AG10803 (cell line): ENCODE measurements around the gene PSEN2.

Experiments used
- DNase-seq: peaks from one replicate; pipeline ENCODE4 v3.0.0; 2010; ENCODE audit warnings: low read depth
- H3K4me3 ChIP-seq: 2 replicates; pipeline ENCODE4 v1.5.1; 2011; ENCODE audit warnings: mild to moderate bottlenecking, low read length, control low read depth
- TF ChIP-seq, protein P1 (sequence below): conservative IDR thresholded peaks from 2 replicates; pipeline ENCODE4 v1.5.1; 2011; ENCODE audit warnings: mild to moderate bottlenecking, low read length, control low read depth, inconsistent platforms

PSEN2 gene

DNA sequence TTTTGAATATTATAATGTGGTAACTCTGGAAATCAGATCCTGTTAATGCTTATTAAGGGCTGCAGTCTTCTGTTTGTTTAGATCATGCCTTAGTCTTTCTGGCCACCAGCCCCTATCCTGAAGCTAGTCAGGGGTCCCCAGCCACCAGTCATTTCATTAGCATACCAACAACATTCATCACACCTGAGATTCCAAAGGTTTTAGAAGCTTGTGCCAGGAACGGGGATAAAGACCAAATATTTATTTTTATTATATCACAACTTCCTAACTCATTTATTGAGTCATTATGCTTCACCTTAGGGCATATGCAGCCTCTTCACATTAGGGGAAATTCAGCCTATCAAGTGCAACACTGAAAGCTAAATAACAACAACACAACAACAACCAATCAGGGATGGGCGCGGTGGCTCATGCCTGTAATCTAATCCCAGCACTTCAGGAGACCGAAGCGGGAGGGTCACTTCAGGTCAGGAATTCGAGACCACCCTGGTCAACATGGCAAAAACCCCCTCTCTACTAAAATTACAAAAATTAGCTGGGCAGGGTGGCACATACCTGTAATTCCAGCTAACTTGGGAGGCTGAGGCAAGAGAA is 2.9 kb upstream of the PSEN2 start:
- TF ChIP-seq, protein P1, sequence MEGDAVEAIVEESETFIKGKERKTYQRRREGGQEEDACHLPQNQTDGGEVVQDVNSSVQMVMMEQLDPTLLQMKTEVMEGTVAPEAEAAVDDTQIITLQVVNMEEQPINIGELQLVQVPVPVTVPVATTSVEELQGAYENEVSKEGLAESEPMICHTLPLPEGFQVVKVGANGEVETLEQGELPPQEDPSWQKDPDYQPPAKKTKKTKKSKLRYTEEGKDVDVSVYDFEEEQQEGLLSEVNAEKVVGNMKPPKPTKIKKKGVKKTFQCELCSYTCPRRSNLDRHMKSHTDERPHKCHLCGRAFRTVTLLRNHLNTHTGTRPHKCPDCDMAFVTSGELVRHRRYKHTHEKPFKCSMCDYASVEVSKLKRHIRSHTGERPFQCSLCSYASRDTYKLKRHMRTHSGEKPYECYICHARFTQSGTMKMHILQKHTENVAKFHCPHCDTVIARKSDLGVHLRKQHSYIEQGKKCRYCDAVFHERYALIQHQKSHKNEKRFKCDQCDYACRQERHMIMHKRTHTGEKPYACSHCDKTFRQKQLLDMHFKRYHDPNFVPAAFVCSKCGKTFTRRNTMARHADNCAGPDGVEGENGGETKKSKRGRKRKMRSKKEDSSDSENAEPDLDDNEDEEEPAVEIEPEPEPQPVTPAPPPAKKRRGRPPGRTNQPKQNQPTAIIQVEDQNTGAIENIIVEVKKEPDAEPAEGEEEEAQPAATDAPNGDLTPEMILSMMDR = no peak
- no peak for DNase-seq
- H3K4me3 ChIP-seq = no peak overlapping the region

DNA sequence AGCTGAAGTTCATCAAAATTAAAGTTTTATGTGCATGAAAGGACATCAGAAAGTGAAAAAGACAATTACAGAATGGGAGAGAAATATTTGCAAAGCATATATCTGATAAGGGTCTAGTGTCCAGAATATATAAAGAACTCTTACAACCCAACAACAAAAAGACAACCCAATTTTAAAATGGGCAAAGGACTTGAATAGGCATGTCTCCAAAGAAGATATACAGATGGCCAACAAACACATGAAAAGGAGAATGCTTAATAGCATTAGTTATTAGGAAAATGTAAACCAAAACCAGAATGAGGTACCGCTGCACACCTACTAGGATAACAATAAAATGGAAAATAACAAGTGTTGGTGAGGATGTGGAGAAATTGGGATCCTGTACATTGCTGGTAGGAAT is 1.7 kb upstream of the PSEN2 start:
- no peak overlapping the region for H3K4me3 ChIP-seq
- no peak for DNase-seq
- TF ChIP-seq, protein P1 = no peak

DNA sequence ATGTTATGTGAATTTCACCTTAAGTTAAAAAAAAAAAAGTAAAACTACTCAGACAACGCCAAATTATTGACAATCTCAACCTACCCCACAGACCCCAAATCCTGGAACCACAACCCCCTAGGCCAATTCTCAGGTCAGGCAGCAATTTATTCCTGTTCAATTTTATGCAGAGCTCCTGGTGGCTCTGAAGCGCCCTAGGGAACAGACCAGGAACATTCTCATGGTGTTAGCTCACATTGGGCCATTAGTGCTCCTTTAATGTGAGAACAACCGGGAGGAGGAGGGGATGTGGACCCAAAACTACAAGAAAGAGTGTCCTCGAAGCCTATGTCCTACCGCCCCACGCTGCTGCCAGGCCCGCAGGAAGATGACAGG is 403 bp upstream of the PSEN2 start:
- TF ChIP-seq, protein P1 = no peak
- H3K4me3 ChIP-seq = peak overlapping the region; percentile 61
- no peak for DNase-seq

DNA sequence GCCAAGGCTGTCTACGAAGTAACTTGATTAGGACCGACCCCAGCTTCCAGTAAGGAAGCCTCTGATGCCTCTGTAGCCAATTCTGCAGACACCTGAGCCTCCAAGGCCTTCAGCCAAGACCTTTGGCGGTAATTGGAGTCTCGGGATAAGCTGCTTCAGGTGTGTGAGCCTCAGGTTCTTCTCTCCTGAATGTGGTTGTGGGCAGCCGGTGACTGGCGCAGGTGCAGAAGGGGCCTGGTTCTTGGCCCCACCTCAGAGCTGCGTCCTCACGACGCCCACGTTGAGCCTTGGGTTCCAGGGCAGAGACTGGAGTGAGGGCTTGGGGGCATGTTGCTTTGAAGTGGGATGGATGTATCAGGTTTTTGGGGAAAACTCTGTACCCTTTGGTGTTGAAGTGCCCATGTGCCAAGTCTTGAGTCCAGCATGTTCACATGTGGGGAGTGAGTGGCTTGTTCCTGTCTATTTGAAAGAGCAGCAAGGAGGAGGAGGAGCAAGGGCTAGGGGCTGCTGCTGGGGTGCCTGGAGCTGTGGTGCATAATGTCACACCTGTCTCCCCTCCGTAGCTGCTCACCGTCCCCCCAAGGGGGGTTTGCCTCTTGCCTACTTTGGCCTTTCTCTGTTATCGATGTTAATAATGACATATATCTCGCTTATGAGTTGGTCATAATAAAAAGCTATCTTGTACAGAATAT is 1.4 kb downstream of the PSEN2 start:
- TF ChIP-seq, protein P1 = no peak
- H3K4me3 ChIP-seq = no peak overlapping the region
- DNase-seq = no peak

DNA sequence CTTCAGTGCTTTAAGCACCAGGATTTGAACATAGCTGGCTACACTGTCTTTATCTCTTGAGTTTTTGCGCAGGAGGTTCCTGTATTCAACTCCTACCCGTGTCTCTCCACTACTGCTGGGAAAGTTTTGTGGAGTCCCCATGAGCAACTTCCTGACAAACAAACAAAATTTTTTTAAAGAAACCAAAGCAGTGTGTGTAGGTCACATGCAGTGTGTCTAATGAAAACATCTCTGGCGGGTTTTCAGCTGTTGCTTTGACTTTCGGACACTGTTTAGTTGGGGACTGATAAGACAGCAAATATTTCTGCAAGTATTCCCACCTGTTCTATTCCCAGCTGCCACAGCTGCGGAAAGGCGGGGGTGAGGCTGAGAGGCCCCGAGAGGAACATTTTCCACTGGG is 2.0 kb downstream of the PSEN2 start:
- TF ChIP-seq, protein P1 = no peak
- no peak overlapping the region for H3K4me3 ChIP-seq
- no peak for DNase-seq

DNA sequence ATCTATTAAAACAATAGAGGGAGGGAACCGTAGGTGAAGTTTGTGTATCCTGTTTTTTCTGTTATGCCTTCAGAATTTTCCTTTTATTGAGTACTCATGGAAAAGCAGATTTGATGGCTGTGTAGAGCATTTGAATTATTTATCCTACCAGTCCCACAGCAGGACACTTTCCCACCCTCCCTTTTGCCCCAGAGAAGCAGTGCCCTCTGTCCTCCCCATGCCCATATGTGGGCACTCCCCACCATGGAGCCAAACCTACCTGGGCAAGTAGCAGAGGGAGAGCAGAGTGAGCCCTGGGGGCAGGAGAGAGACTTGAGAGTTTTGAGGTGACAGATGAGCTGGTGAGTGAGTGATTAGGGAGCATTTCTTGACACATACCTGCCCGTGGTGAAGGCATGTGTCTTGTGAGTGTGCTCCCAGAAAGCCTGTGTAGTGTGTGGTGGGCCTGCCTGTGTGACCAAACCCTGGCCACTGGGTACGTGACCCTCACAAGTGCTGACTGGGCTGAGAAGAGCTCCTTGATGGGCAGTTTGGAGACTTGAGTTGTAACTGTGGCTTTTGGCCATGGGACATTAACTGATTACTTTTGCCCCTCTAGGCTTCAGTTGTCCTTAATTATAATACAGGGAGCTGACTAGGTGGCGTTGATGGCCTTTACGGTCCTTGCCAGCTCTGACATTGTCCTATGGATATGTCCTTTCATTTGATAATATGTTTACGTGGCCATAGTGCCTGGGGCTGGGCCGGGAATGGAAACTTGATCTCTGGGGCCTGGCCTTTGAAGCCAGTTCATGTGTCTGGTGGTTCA is 3.6 kb downstream of the PSEN2 start:
- H3K4me3 ChIP-seq = no peak overlapping the region
- TF ChIP-seq, protein P1 = no peak
- DNase-seq = no peak
